PFSK-1 (cell line): Measurements from ENCODE around the gene RPA1. TPM values are rescaled to one million over a fixed set of nuclear protein-coding genes. Genes with fewer than 3 reads are reported as not detected.

Experiments used
- FOXP2 ChIP-seq: optimal IDR thresholded peaks from 2 replicates; pipeline ENCODE3; 2011; ENCODE audit warnings: borderline replicate concordance, control low read depth, inconsistent platforms; ENCODE audit not compliant: insufficient read depth; ENCODE audit errors: extremely low read length, extremely low read depth
- POLR2AphosphoS5 ChIP-seq: IDR thresholded peaks from 2 replicates; pipeline ENCODE4 v1.6.1; 2012; ENCODE audit warnings: low read depth, mild to moderate bottlenecking, control low read depth, low read length, moderate library complexity
- SIN3A ChIP-seq: IDR thresholded peaks from 2 replicates; pipeline ENCODE4 v1.6.1; 2012; ENCODE audit warnings: mild to moderate bottlenecking, low read length, moderate library complexity, borderline replicate concordance; ENCODE audit not compliant: insufficient read depth
- TAF1 ChIP-seq: IDR thresholded peaks from 2 replicates; pipeline ENCODE4 v1.6.1; 2012; ENCODE audit warnings: low read length, control low read depth, borderline replicate concordance; ENCODE audit not compliant: insufficient read depth
- polyA plus RNA-seq: library from polyadenylated mRNA; unstranded; fragments of >200 nt; gene quantifications from one replicate; pipeline ENCODE4 v1.2.1, GENCODE V29; 2012; ENCODE audit warnings: low read depth, missing spikeins; ENCODE audit not compliant: insufficient read length
- TF ChIP-seq, protein P1 (sequence below), 2 experiments: IDR thresholded peaks; 2 replicates each; pipeline versions ENCODE4 v1.6.1 to v1.8.0; 2011 to 2012; ENCODE audit warnings: low read depth in 2 of 2, low read length in 2 of 2, control low read depth in 1 of 2, inconsistent platforms in 1 of 2, mild to moderate bottlenecking in 1 of 2, moderate library complexity in 1 of 2; ENCODE audit not compliant: insufficient read depth in 1 of 2

The RPA1 gene
- polyA plus RNA-seq: 99.5 TPM

GRCh38 chr17:1829592-1830257 lies at the start of gene RPA1, which contains the start of gene SMYD4:
TSS of gene RPA1 (plus strand) at chr17:1830005. CDS start at chr17:1830094, 89 bp downstream.
TSS of gene SMYD4 (minus strand) at chr17:1829902. CDS start at chr17:1827994, 1,908 bp downstream.
- peak; percentile 75 for TF ChIP-seq FOXP2
- TF ChIP-seq TAF1: 0 out of 2 replicates have a peak, but pooled peaks have one; percentile 54
- peak; percentile 27; the same call in 1 of the 2 replicates for TF ChIP-seq SIN3A
- peak; percentile 73 for TF ChIP-seq POLR2AphosphoS5
- TF ChIP-seq, protein P1, sequence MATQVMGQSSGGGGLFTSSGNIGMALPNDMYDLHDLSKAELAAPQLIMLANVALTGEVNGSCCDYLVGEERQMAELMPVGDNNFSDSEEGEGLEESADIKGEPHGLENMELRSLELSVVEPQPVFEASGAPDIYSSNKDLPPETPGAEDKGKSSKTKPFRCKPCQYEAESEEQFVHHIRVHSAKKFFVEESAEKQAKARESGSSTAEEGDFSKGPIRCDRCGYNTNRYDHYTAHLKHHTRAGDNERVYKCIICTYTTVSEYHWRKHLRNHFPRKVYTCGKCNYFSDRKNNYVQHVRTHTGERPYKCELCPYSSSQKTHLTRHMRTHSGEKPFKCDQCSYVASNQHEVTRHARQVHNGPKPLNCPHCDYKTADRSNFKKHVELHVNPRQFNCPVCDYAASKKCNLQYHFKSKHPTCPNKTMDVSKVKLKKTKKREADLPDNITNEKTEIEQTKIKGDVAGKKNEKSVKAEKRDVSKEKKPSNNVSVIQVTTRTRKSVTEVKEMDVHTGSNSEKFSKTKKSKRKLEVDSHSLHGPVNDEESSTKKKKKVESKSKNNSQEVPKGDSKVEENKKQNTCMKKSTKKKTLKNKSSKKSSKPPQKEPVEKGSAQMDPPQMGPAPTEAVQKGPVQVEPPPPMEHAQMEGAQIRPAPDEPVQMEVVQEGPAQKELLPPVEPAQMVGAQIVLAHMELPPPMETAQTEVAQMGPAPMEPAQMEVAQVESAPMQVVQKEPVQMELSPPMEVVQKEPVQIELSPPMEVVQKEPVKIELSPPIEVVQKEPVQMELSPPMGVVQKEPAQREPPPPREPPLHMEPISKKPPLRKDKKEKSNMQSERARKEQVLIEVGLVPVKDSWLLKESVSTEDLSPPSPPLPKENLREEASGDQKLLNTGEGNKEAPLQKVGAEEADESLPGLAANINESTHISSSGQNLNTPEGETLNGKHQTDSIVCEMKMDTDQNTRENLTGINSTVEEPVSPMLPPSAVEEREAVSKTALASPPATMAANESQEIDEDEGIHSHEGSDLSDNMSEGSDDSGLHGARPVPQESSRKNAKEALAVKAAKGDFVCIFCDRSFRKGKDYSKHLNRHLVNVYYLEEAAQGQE (IDR thresholded peaks at IDR 0.05; ENCODE audit: insufficient read depth in 1 of 2, low read depth in 2 of 2, low read length in 2 of 2): peak in 1 of 2 experiments; percentile 16; a peak in 1 of 4 replicates

- no peak for TF ChIP-seq TAF1
- no peak for TF ChIP-seq POLR2AphosphoS5
- TF ChIP-seq, protein P1 (IDR thresholded peaks at IDR 0.05; ENCODE audit: insufficient read depth in 1 of 2, low read depth in 2 of 2, low read length in 2 of 2): no peak
- TF ChIP-seq FOXP2: no peak
- TF ChIP-seq SIN3A: no peak
These were observed 47.6 kb upstream of the RPA1 start for GRCh38 chr17:1782171-1782567.

GRCh38 chr17:1783271-1783670 lies 46.5 kb upstream of the RPA1 start:
- TF ChIP-seq SIN3A (no peak), POLR2AphosphoS5 (no peak), TAF1 (no peak), FOXP2 (no peak)
- TF ChIP-seq, protein P1 (IDR thresholded peaks at IDR 0.05; ENCODE audit: insufficient read depth in 1 of 2, low read depth in 2 of 2, low read length in 2 of 2): no peak

DNA sequence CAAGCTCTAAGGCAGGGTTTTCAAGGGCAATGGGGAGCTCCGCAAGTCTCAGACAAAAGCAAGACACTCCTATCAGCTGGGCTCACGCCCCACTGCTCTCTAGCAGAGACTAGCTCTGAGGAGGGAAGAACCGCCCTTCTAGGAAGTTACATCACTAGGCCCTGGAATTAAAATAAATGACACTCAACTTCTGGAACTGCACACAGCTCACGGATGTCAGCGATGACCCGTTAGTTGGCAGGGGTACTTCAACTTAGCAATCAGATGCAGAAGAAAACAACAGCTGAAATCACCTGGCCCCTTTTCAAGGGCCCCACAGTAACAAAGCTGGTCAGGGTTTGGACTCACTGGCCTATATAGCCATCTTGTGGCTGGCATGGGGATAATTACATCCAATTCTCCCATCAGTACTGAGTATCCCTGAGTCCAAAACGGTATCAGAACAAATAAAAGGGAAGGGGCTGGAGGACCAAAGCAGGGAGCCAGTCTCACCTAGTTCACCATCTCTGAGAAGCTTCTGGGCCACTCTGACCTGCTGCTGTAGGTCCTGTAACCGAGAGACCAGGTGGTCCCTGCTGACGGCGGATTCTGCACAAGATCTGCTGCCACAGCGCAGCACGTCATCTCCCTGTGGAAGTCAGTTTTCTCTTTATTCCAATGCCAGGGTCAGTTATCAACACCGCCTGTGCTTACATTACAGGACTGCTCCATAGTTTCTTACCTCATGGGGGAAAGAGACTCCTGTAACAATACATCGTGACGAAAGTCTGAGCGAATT lies 45.8 kb upstream of the RPA1 start:
- no peak for TF ChIP-seq POLR2AphosphoS5

DNA sequence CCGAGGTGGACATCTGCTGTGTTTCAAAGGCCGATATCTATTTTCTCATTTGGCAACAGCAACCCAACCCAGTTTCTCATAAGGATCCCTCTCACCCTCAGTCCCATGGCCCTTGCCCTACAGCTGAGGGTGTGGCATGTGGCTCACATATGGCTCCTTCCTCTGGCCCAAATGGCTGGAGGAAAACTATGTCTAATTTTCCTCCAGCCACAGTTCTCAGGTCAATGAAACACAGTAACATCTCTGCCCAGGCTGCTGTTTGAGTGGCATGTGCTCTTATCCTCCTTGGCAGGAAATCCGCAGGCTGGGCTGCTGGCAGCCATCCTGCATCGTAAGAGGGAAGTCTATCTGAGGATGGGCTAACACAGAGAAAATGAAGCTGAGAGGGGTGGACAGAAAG lies 43.9 kb upstream of the RPA1 start:
- TF ChIP-seq FOXP2 (no peak), SIN3A (no peak), TAF1 (no peak), POLR2AphosphoS5 (no peak)
- TF ChIP-seq, protein P1 (IDR thresholded peaks at IDR 0.05; ENCODE audit: insufficient read depth in 1 of 2, low read depth in 2 of 2, low read length in 2 of 2): no peak
